Subcutaneous abdominal adipose tissue (tissue), 5 donors: ENCODE data around the gene SLC2A14.
"Not testable (repeated sequence)": the region's sequence is repeated elsewhere in the genome, so short reads cannot be mapped to it uniquely, and the experiment has no call there.

ENCODE experiments used
- H3K27ac ChIP-seq: one replicate; pipeline ENCODE4 v1.7.0; 2013; ENCODE audit warnings: low read depth, mild to moderate bottlenecking, inconsistent platforms, low read length, moderate library complexity
- H3K27me3 ChIP-seq, 5 donors: one replicate each; pipeline ENCODE4 v1.7.0; 2013; ENCODE audit warnings: low read length in 5 of 5, inconsistent platforms in 1 of 5; ENCODE audit not compliant: control insufficient read depth in 5 of 5, insufficient read depth in 4 of 5
- H3K36me3 ChIP-seq, 5 donors: one replicate each; pipeline ENCODE4 v1.7.0; 2013; ENCODE audit warnings: low read length in 5 of 5; ENCODE audit not compliant: control insufficient read depth in 5 of 5, insufficient read depth in 5 of 5
- H3K4me1 ChIP-seq, 5 donors: one replicate each; pipeline ENCODE4 v1.7.0; 2013; ENCODE audit warnings: low read length in 5 of 5, mild to moderate bottlenecking in 3 of 5, moderate library complexity in 1 of 5; ENCODE audit not compliant: control insufficient read depth in 5 of 5, insufficient read depth in 5 of 5
- H3K4me3 ChIP-seq, 5 donors: one replicate each; pipeline ENCODE4 v1.7.0; 2013; ENCODE audit warnings: low read length in 5 of 5, low read depth in 1 of 5
- H3K9ac ChIP-seq, 5 donors: one replicate each; pipeline ENCODE4 v1.7.0; 2013; ENCODE audit warnings: low read length in 5 of 5, mild to moderate bottlenecking in 4 of 5, moderate library complexity in 3 of 5
- H3K9me3 ChIP-seq, 5 donors: one replicate each; pipeline ENCODE4 v1.7.0; 2013; ENCODE audit warnings: low read length in 5 of 5; ENCODE audit not compliant: control insufficient read depth in 5 of 5
- donor health status: healthy.
- donor health status: healthy.
- donor health status: healthy.
- donor health status: healthy.
- donor health status: healthy.

SLC2A14 gene

GRCh38 chr12:7877420-7877819 lies 4.7 kb upstream of the SLC2A14 start:
- no peak overlapping the region for H3K27ac ChIP-seq
- no peaks in the 10 kb centered on the region for H3K36me3 ChIP-seq
- H3K4me3 ChIP-seq, result no peak overlapping the region
- no peaks in the 10 kb centered on the region for H3K9me3 ChIP-seq
- peaks cover 0 to 7% (median 6%) of the 10 kb centered on the region in 5 donors for H3K4me1 ChIP-seq
- H3K9ac ChIP-seq, result no peak overlapping the region
- H3K27me3 ChIP-seq, result peaks cover 6 to 8% (median 7%) of the 10 kb centered on the region in 5 donors

- Histone ChIP-seq H3K4me3 (no peak overlapping the region), H3K4me1 (peaks cover 0 to 7% (median 6%) of the 10 kb centered on the region in 5 donors), H3K9me3 (no peaks in the 10 kb centered on the region), H3K9ac (no peak overlapping the region), H3K36me3 (no peaks in the 10 kb centered on the region), H3K27ac (no peak overlapping the region), H3K27me3 (peaks cover 11 to 22% (median 20%) of the 10 kb centered on the region in 5 donors)
These were observed 2.4 kb downstream of the SLC2A14 start for GRCh38 chr12:7870335-7870734.

- Histone ChIP-seq H3K4me1 (peaks cover 0 to 7% (median 6%) of the 10 kb centered on the region in 5 donors), H3K36me3 (no peaks in the 10 kb centered on the region), H3K9ac (no peak overlapping the region), H3K27me3 (peaks cover 11 to 22% (median 20%) of the 10 kb centered on the region in 5 donors), H3K9me3 (no peaks in the 10 kb centered on the region), H3K4me3 (no peak overlapping the region), H3K27ac (no peak overlapping the region)
These were observed 3.6 kb downstream of the SLC2A14 start for GRCh38 chr12:7869137-7869536.

DNA sequence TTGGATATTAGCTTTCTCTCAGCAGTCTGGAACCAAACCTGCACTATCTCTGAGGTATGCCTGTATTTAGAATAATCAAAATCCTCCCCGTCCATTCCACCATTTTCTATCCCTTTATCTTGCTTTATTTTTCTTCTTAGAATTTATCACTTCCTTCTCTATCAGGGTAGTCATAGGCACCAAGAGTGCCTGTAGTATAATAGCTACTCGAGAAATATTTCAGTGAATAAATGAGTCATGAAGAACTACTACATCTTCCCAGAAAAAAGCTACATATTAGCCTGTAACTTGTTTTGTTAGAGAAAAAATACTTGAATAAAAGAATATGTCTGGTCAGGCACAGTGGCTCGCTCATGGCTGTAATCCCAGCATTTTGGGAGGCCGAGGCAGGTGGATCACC lies 4.3 kb downstream of the SLC2A14 start:
- no peak overlapping the region for H3K9ac ChIP-seq

GRCh38 chr12:7864601-7865150 lies 8.0 kb downstream of the SLC2A14 start:
- H3K4me3 ChIP-seq, result no peak overlapping the region
- H3K9me3 ChIP-seq, result no peaks in the 10 kb centered on the region
- H3K27ac ChIP-seq, result no peak overlapping the region
- no peaks in the 10 kb centered on the region for H3K4me1 ChIP-seq
- H3K27me3 ChIP-seq, result peaks cover 0 to 4% (median 0%) of the 10 kb centered on the region in 5 donors
- no peaks in the 10 kb centered on the region for H3K36me3 ChIP-seq
- no peak overlapping the region for H3K9ac ChIP-seq

More for the DNA sequence above, 4.3 kb downstream of the SLC2A14 start:
- Histone ChIP-seq H3K4me3 (no peak overlapping the region), H3K36me3 (no peaks in the 10 kb centered on the region), H3K9me3 (no peaks in the 10 kb centered on the region), H3K27me3 (peaks cover 10 to 22% (median 20%) of the 10 kb centered on the region in 5 donors), H3K27ac (no peak overlapping the region), H3K4me1 (peaks cover 0 to 7% (median 6%) of the 10 kb centered on the region in 5 donors)

- not testable (repeated sequence) for H3K27me3 ChIP-seq, H3K4me1 ChIP-seq, H3K27ac ChIP-seq, H3K9ac ChIP-seq, H3K9me3 ChIP-seq, H3K36me3 ChIP-seq, H3K4me3 ChIP-seq
These were observed 9.8 kb downstream of the SLC2A14 start for GRCh38 chr12:7862814-7863348.

DNA sequence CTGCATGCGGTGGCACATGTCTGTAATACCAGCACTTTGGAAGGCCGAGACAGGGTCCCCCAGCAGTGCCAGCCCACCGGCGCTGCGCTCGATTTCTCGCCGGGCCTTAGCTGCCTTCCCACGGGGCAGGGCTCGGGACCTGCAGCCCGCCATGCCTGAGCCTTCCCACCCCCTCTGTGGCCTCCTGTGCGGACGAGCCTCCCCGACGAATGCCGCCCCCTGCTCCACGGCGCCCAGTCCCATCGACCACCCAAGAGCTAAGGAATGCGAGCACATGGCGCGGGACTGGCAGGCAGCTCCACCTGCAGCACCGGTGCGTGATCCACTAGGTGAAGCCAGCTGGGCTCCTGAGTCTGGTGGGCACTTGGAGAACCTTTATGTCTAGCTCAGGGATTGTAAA lies 10.4 kb downstream of the SLC2A14 start:
- H3K4me3 ChIP-seq, H3K27ac ChIP-seq, H3K9ac ChIP-seq, H3K27me3 ChIP-seq, H3K36me3 ChIP-seq, H3K4me1 ChIP-seq, H3K9me3 ChIP-seq: not testable (repeated sequence)

GRCh38 chr12:7859552-7859951 lies 13.2 kb downstream of the SLC2A14 start:
- no peak overlapping the region for H3K27ac ChIP-seq
- no peaks in the 10 kb centered on the region for H3K4me1 ChIP-seq
- no peaks in the 10 kb centered on the region for H3K36me3 ChIP-seq
- no peak overlapping the region for H3K4me3 ChIP-seq
- no peaks in the 10 kb centered on the region for H3K9me3 ChIP-seq
- H3K27me3 ChIP-seq, result peaks cover 0 to 4% (median 0%) of the 10 kb centered on the region in 5 donors
- no peak overlapping the region for H3K9ac ChIP-seq

GRCh38 chr12:7857971-7858370 lies 14.7 kb downstream of the SLC2A14 start:
- H3K9ac ChIP-seq, result no peak overlapping the region

GRCh38 chr12:7856516-7856915 lies 16.2 kb downstream of the SLC2A14 start:
- Histone ChIP-seq H3K9me3 (no peaks in the 10 kb centered on the region), H3K4me3 (no peak overlapping the region), H3K36me3 (no peaks in the 10 kb centered on the region), H3K4me1 (no peaks in the 10 kb centered on the region), H3K27ac (no peak overlapping the region), H3K9ac (no peak overlapping the region), H3K27me3 (peaks cover 0 to 4% (median 0%) of the 10 kb centered on the region in 5 donors)

More at GRCh38 chr12:7857971-7858370, 14.7 kb downstream of the SLC2A14 start:
- Histone ChIP-seq H3K27ac (no peak overlapping the region), H3K9me3 (no peaks in the 10 kb centered on the region), H3K4me1 (no peaks in the 10 kb centered on the region), H3K36me3 (no peaks in the 10 kb centered on the region), H3K27me3 (peaks cover 0 to 4% (median 0%) of the 10 kb centered on the region in 5 donors), H3K4me3 (no peak overlapping the region)
